Measurements from ENCODE around the gene PABPN1L. TPM values are rescaled to one million over a fixed set of nuclear protein-coding genes. Genes with fewer than 3 reads are reported as not detected.

The PABPN1L gene
- total RNA-seq, 1 donor from 2014 or later: 0.67 TPM

- Mint-ChIP-seq H3K27ac (no peak overlapping the region), H3K4me1 (peaks cover 5% of the 10 kb centered on the region), H3K9me3 (no peaks in the 10 kb centered on the region), H3K36me3 (ENCODE audit: low read depth) (peaks cover 12% of the 10 kb centered on the region), H3K27me3 (peaks cover 12% of the 10 kb centered on the region), H3K4me3 (no peak overlapping the region)
- no peak for DNase-seq
- CTCF ChIA-PET: no interaction called here
- no peak for TF ChIP-seq CTCF (IDR thresholded peaks at IDR 0.05)
- ATAC-seq (ENCODE audit: low read depth): no peak
- POLR2A ChIA-PET: no interaction called here
- intact Hi-C loops (cut with micrococcal nuclease): no loop called here
Observed at GRCh38 chr16:88865742-88866141, 718 bp downstream of the PABPN1L start.

- ChIA-PET POLR2A (no interaction called here), CTCF (no interaction called here)
- H3K36me3 Mint-ChIP-seq (ENCODE audit: low read depth): peaks cover 16% of the 10 kb centered on the region
- no peaks in the 10 kb centered on the region for H3K9me3 Mint-ChIP-seq
- ATAC-seq (ENCODE audit: low read depth) (no peak), DNase-seq (no peak)
- peaks cover 9% of the 10 kb centered on the region for H3K27me3 Mint-ChIP-seq
- no peak overlapping the region for H3K4me3 Mint-ChIP-seq
- intact Hi-C loops (cut with micrococcal nuclease): no loop called here
- H3K4me1 Mint-ChIP-seq: peaks cover 2% of the 10 kb centered on the region
- TF ChIP-seq CTCF (IDR thresholded peaks at IDR 0.05): no peak
- no peak overlapping the region for H3K27ac Mint-ChIP-seq
Observed at GRCh38 chr16:88865310-88865709, 1.1 kb downstream of the PABPN1L start.

- POLR2A ChIA-PET: interaction anchor here (0.6 kb wide), 1 partner anchor 293 kb away, joined by 7 read pairs; no protein-coding TSS in a partner anchor
- peaks cover 24% of the 10 kb centered on the region for H3K36me3 Mint-ChIP-seq (ENCODE audit: low read depth)
- H3K4me3 Mint-ChIP-seq: no peak overlapping the region
- DNase-seq (no peak), ATAC-seq (ENCODE audit: low read depth) (no peak)
- H3K9me3 Mint-ChIP-seq: no peaks in the 10 kb centered on the region
- peaks cover 2% of the 10 kb centered on the region for H3K4me1 Mint-ChIP-seq
- peaks cover 5% of the 10 kb centered on the region for H3K27me3 Mint-ChIP-seq
- H3K27ac Mint-ChIP-seq: no peak overlapping the region
- intact Hi-C loops (cut with micrococcal nuclease): no loop called here
- TF ChIP-seq CTCF (IDR thresholded peaks at IDR 0.05): no peak
- CTCF ChIA-PET: no interaction called here
Observed at GRCh38 chr16:88864521-88864920, 1.9 kb downstream of the PABPN1L start.

GRCh38 chr16:88864099-88864498 is 2.4 kb downstream of the PABPN1L start:
- CTCF ChIA-PET: no interaction called here
- intact Hi-C loops (cut with micrococcal nuclease): no loop called here
- no peaks in the 10 kb centered on the region for H3K9me3 Mint-ChIP-seq
- no peak overlapping the region for H3K4me3 Mint-ChIP-seq
- ATAC-seq (ENCODE audit: low read depth): no peak
- POLR2A ChIA-PET: interaction anchor here (0.6 kb wide), 1 partner anchor 293 kb away, joined by 7 read pairs; no protein-coding TSS in a partner anchor
- peaks cover 6% of the 10 kb centered on the region for H3K4me1 Mint-ChIP-seq
- no peak for DNase-seq
- no peak overlapping the region for H3K27ac Mint-ChIP-seq
- peaks cover 5% of the 10 kb centered on the region for H3K27me3 Mint-ChIP-seq
- no peak for TF ChIP-seq CTCF (IDR thresholded peaks at IDR 0.05)
- peaks cover 28% of the 10 kb centered on the region for H3K36me3 Mint-ChIP-seq (ENCODE audit: low read depth)

- no peak overlapping the region for H3K4me3 Mint-ChIP-seq
- peaks cover 35% of the 10 kb centered on the region for H3K36me3 Mint-ChIP-seq (ENCODE audit: low read depth)
- no peak overlapping the region for H3K27ac Mint-ChIP-seq
- intact Hi-C loops (cut with micrococcal nuclease): no loop called here
- H3K27me3 Mint-ChIP-seq: peaks cover 3% of the 10 kb centered on the region
- TF ChIP-seq CTCF (IDR thresholded peaks at IDR 0.05): no peak
- ATAC-seq (ENCODE audit: low read depth) (no peak), DNase-seq (no peak)
- CTCF ChIA-PET: no interaction called here
- H3K4me1 Mint-ChIP-seq: peaks cover 12% of the 10 kb centered on the region
- H3K9me3 Mint-ChIP-seq: no peaks in the 10 kb centered on the region
- POLR2A ChIA-PET: no interaction called here
Observed at GRCh38 chr16:88863426-88863825, 3.0 kb downstream of the PABPN1L start.
